Neuron (in vitro differentiated cells): ENCODE results near the gene TEX28.
"Not testable (repeated sequence)": the region's sequence is repeated elsewhere in the genome, so short reads cannot be mapped to it uniquely, and the experiment has no call there.

Experiments
- H2AFZ ChIP-seq: one replicate; pipeline ENCODE4 v1.6.1; 2013; ENCODE audit warnings: low read depth, mild to moderate bottlenecking, inconsistent platforms, low read length, moderate library complexity
- H3K27me3 ChIP-seq: one replicate; pipeline ENCODE4 v1.6.1; 2013; ENCODE audit warnings: low read length; ENCODE audit not compliant: insufficient read depth
- H3K36me3 ChIP-seq: one replicate; pipeline ENCODE4 v1.6.1; 2013; ENCODE audit warnings: low read length; ENCODE audit not compliant: insufficient read depth
- H3K4me1 ChIP-seq: one replicate; pipeline ENCODE4 v1.6.1; 2013; ENCODE audit warnings: low read length; ENCODE audit not compliant: insufficient read depth
- H3K4me3 ChIP-seq: 2 replicates; pipeline ENCODE4 v1.5.1; 2013; ENCODE audit warnings: mild to moderate bottlenecking, low read length, moderate library complexity
- H3K9me3 ChIP-seq: one replicate; pipeline ENCODE4 v1.6.1; 2013; ENCODE audit warnings: low read length

TEX28 gene, protein sequence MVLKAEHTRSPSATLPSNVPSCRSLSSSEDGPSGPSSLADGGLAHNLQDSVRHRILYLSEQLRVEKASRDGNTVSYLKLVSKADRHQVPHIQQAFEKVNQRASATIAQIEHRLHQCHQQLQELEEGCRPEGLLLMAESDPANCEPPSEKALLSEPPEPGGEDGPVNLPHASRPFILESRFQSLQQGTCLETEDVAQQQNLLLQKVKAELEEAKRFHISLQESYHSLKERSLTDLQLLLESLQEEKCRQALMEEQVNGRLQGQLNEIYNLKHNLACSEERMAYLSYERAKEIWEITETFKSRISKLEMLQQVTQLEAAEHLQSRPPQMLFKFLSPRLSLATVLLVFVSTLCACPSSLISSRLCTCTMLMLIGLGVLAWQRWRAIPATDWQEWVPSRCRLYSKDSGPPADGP

DNA sequence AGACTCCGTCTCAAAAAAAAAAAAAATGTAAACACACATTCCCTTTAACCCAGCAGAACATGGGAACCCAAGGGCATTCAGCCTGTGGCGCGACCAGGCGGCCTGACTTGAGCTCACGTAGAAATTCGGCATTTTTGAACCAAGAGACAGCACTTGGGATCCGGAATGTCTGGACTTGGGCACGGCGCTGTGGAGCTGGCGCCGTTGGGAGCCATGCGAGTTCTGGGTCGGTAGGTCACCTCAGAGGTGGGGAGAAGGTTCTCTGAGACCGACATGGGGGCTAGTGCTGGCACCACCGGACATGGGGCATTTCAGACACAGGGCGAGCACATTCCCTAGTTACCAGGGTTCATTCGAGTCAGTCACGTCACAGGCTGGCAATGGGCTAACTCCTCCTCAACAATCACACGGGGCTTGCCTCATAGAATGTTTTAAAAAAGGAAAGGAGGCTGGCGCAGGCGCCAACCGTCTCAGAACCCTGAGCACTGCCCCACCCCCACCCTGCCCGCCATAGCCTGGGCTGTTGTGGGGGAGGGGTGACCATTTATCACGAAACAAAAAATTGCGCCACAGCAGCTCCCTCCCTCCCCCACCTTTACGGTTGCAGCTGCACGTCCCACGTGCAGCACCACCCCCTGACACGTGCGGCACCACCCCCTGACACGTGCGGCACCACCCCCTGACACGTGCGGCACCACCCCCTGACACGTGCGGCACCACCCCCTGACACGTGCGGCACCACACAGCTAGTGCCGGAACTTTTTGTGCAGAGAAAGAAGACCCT is at the start of gene TEX28:
TSS of gene TEX28 (minus strand) at position 334 of the 784 bp plus-strand sequence. CDS start 3,007 bp downstream, outside the sequence.
- no peaks in the 10 kb centered on the region for H3K9me3 ChIP-seq
- H3K4me3 ChIP-seq = no peak within 1 kb of the TSS
- H3K36me3 ChIP-seq = no peaks in the 10 kb centered on the region
- H3K27me3 ChIP-seq = no peaks in the 10 kb centered on the region
- H2AFZ ChIP-seq = no peak within 1 kb of the TSS
- no peaks in the 10 kb centered on the region for H3K4me1 ChIP-seq

DNA sequence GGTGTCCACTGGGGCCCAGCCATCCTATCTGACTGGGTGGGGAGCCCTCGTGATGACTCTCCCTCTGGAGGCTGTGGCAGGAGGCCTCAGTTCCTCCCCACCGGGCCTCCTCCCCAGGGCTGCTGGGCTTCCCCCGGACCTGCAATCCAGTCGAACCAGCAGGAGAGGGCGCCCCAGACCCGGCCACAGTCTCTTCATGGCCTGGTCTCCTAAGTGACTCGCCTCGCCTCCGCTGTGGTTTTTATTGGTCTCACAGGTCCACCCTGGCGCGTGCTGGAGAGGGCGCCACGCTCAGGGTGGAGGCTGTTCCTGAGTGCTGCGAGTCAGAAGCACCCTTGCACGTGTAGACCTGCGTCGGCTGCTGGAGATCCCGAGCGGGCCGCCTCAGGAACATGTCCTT is 48.7 kb upstream of the TEX28 start:
- not testable (repeated sequence) for H2AFZ ChIP-seq, H3K27me3 ChIP-seq, H3K9me3 ChIP-seq, H3K4me1 ChIP-seq, H3K36me3 ChIP-seq, H3K4me3 ChIP-seq

DNA sequence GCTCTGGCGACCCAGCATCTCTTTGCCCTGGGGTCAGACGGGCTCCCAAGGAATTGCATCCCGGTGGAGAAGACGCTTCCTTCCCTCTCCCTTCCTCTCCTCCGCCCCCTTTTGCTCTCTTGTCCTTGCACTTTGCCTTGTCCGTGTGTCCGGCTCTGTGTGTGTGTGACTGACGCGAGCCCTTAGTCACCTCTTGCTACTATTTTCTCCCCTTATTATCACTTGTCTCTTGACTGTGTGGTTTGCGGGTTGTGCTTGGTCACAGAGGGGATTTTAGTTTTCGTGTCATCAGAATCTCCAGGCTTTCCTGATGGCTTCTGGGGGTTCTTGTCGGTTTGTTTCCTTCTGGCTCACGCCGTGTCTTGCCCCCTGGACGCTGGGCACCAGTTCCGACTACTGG is 48.1 kb upstream of the TEX28 start:
- not testable (repeated sequence) for H3K36me3 ChIP-seq, H3K9me3 ChIP-seq, H3K27me3 ChIP-seq, H3K4me3 ChIP-seq, H2AFZ ChIP-seq, H3K4me1 ChIP-seq

DNA sequence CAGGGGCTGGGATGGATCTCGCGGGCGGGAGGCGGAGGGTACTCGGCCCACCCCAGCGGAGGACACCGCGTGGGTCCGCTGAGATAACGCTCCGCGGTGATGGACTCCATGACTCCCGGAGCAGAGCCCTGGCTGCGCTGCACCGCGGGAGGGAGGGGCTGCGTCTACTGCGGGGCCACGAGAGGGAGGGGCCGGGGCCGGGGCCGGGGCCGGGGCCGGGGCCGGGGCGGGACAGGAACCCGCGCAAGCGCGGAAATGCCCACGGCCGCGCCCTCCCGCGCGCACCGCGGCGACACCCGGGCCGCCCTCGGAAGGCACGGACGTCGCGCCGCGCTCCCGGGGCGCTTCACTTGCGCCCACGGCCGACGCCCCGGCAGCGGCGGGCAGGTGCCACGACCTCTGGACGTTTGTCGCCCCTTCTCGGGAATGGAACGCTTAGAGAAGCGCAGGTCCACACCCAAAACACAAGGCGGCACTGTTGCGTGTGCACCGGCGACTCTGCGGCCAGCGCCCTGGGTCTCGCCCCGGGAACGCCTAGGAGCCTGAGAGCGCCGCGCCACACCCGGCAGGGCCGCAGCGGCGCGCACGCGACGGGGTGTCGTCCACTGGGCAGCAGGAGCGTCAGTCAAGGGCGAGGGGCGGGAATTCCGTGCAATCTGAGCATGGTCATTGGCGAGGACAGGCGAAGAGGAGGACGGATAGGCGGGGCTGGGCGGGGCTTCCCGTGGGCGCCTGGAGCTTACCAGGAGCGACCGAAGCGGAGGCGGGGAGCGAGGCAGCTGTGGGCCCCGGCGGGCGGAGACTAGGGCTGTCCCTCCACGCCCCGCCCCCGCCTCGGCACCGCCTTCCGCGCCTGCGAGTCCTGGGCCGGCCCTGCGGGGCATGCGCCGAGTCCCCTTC is 46.7 kb upstream of the TEX28 start:
- not testable (repeated sequence) for H2AFZ ChIP-seq, H3K27me3 ChIP-seq, H3K4me3 ChIP-seq, H3K4me1 ChIP-seq, H3K9me3 ChIP-seq, H3K36me3 ChIP-seq

- H3K27me3 ChIP-seq = peaks cover 35% of the 10 kb centered on the region
- peaks cover 2% of the 10 kb centered on the region for H3K4me1 ChIP-seq
- no peak overlapping the region for H2AFZ ChIP-seq
- H3K4me3 ChIP-seq = no peak overlapping the region
- no peaks in the 10 kb centered on the region for H3K36me3 ChIP-seq
- H3K9me3 ChIP-seq = no peaks in the 10 kb centered on the region
Measured at GRCh38 chrX:154334496-154334895, 39.6 kb upstream of the TEX28 start.

GRCh38 chrX:154333837-154334271 is 38.9 kb upstream of the TEX28 start:
- Histone ChIP-seq H3K27me3 (peaks cover 40% of the 10 kb centered on the region), H3K4me1 (peaks cover 6% of the 10 kb centered on the region), H3K9me3 (no peaks in the 10 kb centered on the region), H3K4me3 (no peak overlapping the region), H3K36me3 (no peaks in the 10 kb centered on the region), H2AFZ (no peak overlapping the region)

GRCh38 chrX:154333116-154333515 is 38.2 kb upstream of the TEX28 start:
- H3K9me3 ChIP-seq = no peaks in the 10 kb centered on the region

DNA sequence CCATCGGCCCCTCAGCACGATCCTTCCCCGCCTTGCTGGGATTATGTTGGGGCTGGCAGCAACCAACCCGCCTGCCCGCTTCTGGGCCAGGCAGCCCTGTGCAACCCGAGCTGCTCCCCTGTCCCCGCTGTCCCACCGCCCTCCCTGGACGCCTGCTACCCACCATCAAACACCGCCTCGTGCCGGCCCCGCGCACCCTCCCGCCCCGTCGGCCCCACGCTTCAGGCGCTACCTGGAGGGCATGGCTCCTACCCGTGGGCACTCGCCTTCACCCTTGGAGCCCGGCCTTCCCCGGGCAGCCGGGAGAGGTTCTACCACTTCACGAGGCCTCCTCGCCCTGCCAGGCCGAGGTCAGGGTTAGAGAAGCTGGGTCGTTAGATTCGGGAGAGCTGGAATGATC is 37.6 kb upstream of the TEX28 start:
- Histone ChIP-seq H2AFZ (no peak overlapping the region), H3K27me3 (peaks cover 40% of the 10 kb centered on the region), H3K36me3 (no peaks in the 10 kb centered on the region), H3K9me3 (no peaks in the 10 kb centered on the region), H3K4me1 (peaks cover 6% of the 10 kb centered on the region), H3K4me3 (no peak overlapping the region)

More at GRCh38 chrX:154333116-154333515, 38.2 kb upstream of the TEX28 start:
- Histone ChIP-seq H3K36me3 (no peaks in the 10 kb centered on the region), H3K4me1 (peaks cover 6% of the 10 kb centered on the region), H2AFZ (no peak overlapping the region), H3K4me3 (no peak overlapping the region), H3K27me3 (peaks cover 40% of the 10 kb centered on the region)

GRCh38 chrX:154329294-154329693 is 34.4 kb upstream of the TEX28 start:
- no peaks in the 10 kb centered on the region for H3K9me3 ChIP-seq
- H3K4me1 ChIP-seq = peaks cover 6% of the 10 kb centered on the region
- H3K36me3 ChIP-seq = no peaks in the 10 kb centered on the region
- H2AFZ ChIP-seq = no peak overlapping the region
- H3K27me3 ChIP-seq = peaks cover 39% of the 10 kb centered on the region
- H3K4me3 ChIP-seq = no peak overlapping the region

GRCh38 chrX:154328646-154329045 is 33.7 kb upstream of the TEX28 start:
- Histone ChIP-seq H3K4me1 (peaks cover 6% of the 10 kb centered on the region), H3K27me3 (peaks cover 36% of the 10 kb centered on the region), H2AFZ (no peak overlapping the region), H3K36me3 (no peaks in the 10 kb centered on the region), H3K4me3 (no peak overlapping the region), H3K9me3 (no peaks in the 10 kb centered on the region)

- Histone ChIP-seq H3K27me3 (peaks cover 40% of the 10 kb centered on the region), H2AFZ (no peak overlapping the region), H3K9me3 (no peaks in the 10 kb centered on the region), H3K4me3 (no peak overlapping the region), H3K4me1 (peaks cover 6% of the 10 kb centered on the region), H3K36me3 (no peaks in the 10 kb centered on the region)
Measured at GRCh38 chrX:154327038-154327820, 32.3 kb upstream of the TEX28 start.

DNA sequence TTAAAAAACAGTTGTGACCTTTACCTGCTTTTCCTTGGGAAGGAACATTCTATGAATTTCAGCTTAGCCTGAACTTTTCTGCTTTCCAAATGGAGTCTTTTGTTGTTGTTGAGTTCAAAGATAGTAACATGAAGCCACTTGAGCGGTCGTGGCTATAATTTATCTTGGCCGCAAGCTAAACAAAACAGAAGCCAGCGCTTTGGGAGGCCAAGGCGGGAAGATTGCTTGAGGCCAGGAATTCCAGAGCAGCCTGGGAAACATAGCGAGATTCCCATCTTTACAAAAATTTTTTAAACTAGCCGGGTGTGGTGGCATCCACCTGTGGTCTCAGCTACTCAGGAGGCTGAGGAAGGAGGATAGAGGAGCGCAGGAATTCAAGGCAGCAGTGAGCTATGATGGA is 30.6 kb upstream of the TEX28 start:
- Histone ChIP-seq H3K9me3 (no peaks in the 10 kb centered on the region), H3K4me1 (peaks cover 6% of the 10 kb centered on the region), H2AFZ (no peak overlapping the region), H3K4me3 (no peak overlapping the region), H3K27me3 (peaks cover 39% of the 10 kb centered on the region), H3K36me3 (no peaks in the 10 kb centered on the region)
